Epithelial cell of esophagus (primary cell): ENCODE measurements around the gene PFDN4.

Experiments used
- DNase-seq: peaks from one replicate; pipeline ENCODE4 v3.0.0; 2010; ENCODE audit warnings: low read depth
- H3K4me3 ChIP-seq: 2 replicates; pipeline ENCODE4 v1.5.1; 2011; ENCODE audit warnings: mild to moderate bottlenecking, low read length, control low read depth
- TF ChIP-seq, protein P1 (sequence below): IDR thresholded peaks from 2 replicates; pipeline ENCODE4 v1.5.1; 2011; ENCODE audit warnings: low read depth, mild to moderate bottlenecking, low read length, control low read depth, inconsistent platforms; ENCODE audit not compliant: insufficient read depth; ENCODE audit errors: missing control alignments

Gene PFDN4

GRCh38 chr20:54184904-54185626, 22.8 kb upstream of the PFDN4 start:
- peak; percentile 60 for DNase-seq
- TF ChIP-seq, protein P1, sequence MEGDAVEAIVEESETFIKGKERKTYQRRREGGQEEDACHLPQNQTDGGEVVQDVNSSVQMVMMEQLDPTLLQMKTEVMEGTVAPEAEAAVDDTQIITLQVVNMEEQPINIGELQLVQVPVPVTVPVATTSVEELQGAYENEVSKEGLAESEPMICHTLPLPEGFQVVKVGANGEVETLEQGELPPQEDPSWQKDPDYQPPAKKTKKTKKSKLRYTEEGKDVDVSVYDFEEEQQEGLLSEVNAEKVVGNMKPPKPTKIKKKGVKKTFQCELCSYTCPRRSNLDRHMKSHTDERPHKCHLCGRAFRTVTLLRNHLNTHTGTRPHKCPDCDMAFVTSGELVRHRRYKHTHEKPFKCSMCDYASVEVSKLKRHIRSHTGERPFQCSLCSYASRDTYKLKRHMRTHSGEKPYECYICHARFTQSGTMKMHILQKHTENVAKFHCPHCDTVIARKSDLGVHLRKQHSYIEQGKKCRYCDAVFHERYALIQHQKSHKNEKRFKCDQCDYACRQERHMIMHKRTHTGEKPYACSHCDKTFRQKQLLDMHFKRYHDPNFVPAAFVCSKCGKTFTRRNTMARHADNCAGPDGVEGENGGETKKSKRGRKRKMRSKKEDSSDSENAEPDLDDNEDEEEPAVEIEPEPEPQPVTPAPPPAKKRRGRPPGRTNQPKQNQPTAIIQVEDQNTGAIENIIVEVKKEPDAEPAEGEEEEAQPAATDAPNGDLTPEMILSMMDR, result no peak
- no peak overlapping the region for H3K4me3 ChIP-seq

DNA sequence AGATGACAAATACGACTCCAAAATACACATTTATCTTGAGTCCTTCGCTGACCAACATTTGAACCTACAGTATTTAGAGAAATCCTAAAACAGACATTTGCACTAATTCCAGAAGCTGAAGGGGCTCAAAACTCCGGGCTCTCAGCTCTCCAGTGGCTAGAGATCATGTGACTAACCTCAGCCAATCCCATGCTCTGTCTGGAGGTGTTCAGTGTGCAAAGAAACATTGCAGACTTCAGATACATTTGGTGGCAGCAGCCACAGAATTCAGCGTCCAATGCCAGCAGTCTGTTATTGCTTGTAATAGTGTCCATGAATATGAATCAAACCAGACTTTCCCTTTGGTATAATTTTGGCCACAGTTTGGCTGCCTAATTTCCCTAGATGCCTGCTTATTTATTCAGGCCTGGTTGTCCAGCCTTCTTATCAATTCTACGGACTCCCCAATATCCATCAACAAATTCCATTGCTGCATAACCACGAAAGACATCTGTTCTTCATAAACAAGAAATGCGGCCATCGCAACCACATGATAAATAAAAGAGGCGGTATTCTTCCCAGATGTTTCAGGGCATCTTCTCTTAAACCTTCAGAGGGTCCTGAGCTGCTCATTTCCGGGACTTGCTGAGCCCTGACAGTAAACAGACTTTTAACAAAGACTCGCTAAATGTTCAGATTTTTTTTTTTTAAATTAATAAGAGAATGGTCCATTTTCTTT, 19.6 kb upstream of the PFDN4 start:
- H3K4me3 ChIP-seq, result no peak overlapping the region
- TF ChIP-seq, protein P1, result no peak
- DNase-seq, result no peak

DNA sequence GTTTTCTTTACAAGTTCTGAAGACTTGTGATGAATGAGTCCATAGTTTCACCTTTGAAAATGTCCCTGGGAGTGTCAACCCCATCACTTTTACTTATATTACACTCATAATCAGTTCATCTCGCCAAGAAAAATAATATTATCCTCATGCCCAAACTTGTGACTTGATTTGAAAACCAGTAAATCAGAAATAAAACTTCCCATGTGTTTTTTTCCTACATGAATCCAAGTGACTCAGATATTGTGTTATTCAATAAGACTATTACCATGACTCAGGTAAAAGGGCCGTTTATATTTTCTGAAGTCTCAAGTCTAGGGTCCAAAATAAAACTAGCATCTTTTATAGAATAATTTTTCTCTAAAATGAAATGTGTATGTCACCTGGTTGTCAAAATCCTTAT, 18.3 kb upstream of the PFDN4 start:
- peak; percentile 85 for DNase-seq
- H3K4me3 ChIP-seq, result no peak overlapping the region
- TF ChIP-seq, protein P1, result no peak

GRCh38 chr20:54190217-54190616, 17.7 kb upstream of the PFDN4 start:
- no peak overlapping the region for H3K4me3 ChIP-seq
- TF ChIP-seq, protein P1, result no peak
- no peak for DNase-seq

DNA sequence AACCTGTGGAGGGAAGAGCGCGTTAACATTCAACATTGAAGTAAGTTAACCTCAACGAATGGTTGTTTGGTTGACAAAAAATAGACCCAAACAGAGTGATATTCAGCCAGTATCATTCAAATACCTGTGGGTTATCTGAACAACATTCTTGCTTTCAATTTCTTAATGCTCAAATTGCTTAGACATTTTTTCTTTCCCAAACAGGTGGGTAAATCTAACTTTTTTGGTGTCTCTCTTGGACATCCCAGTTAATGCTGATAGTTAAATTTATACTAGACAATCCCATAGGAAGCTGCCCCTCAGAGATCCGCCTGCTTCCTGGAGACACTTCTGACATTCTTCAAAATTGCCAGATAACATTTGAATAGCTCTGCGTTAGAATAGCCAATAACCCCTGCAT, 14.1 kb upstream of the PFDN4 start:
- TF ChIP-seq, protein P1, result no peak
- no peak overlapping the region for H3K4me3 ChIP-seq
- DNase-seq, result no peak

DNA sequence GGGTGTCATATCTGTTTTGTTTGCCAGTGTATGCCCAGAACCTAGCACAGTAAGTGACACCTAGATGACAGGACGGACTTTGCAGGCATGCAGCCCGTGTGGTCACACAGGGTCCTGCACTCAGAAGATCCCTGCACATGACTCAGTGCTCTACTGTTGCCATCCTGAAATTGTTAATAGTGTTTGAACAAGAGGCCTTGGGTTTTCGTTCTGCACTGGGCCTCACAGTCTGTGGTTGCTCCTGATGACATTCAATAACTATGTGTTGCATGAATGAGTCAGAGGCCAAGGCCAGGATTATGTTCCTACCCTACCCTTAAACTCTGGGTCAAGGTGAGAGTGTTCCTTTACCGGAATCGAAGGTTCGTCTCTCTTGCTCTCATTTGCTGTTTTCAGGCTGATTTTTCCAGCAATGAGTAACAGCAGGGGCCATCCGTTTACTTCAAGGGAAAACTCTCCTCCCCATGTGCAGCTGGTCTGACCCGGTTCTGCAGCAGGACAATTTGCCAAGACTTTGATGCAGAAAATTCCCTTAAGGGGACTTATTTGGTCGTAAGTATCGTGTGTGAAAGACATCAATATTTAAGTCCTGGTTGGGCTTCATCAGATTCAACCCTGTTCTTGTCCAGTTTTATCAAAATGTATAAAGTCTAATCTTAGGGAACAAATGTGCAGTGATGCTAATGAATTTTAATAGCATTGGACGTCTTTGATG, 13.0 kb upstream of the PFDN4 start:
- peak; percentile 64 for DNase-seq
- no peak overlapping the region for H3K4me3 ChIP-seq
- TF ChIP-seq, protein P1, result peak; percentile 10
